OCI-LY3 (cell line): ENCODE measurements around the gene ZNF555.

Experiments used
- H2AFZ ChIP-seq: fragments of 200-600, 300-600 bp; shearing (Covaris generic); 2 replicates; pipeline ENCODE4 v1.6.0; 2014; ENCODE audit warnings: antibody characterized with exemption, low read depth, low read length
- H3K27ac ChIP-seq: fragments of 200-600, 300-600 bp; sonication (generic); 2 replicates; pipeline ENCODE4 v1.5.1; 2014; ENCODE audit warnings: mild to moderate bottlenecking, low read length, moderate library complexity, mixed read lengths
- H3K27me3 ChIP-seq: fragments of 200-600, 300-600 bp; sonication (generic); 2 replicates; pipeline ENCODE4 v1.6.1; 2014; ENCODE audit warnings: low read depth, low read length, mixed read lengths
- H3K36me3 ChIP-seq: fragments of 200-600, 300-600 bp; sonication (generic); replicated peaks from 2 replicates; pipeline ENCODE3; 2014; ENCODE audit warnings: low read depth, low read length, mixed read lengths
- H3K4me1 ChIP-seq: fragments of 300-600, 200-600 bp; sonication (generic); 2 replicates; pipeline ENCODE4 v1.6.1; 2014; ENCODE audit warnings: low read length, mixed read lengths
- H3K4me2 ChIP-seq: fragments of 200-600, 300-600 bp; sonication (generic); 2 replicates; pipeline ENCODE4 v1.6.1; 2014; ENCODE audit warnings: low read length, mixed read lengths
- H3K4me3 ChIP-seq: fragments of 300-600, 200-600 bp; sonication (generic); 2 replicates; pipeline ENCODE4 v1.5.1; 2014; ENCODE audit warnings: antibody characterized with exemption, mild to moderate bottlenecking, low read length, moderate library complexity
- H3K79me2 ChIP-seq: fragments of 300-600, 200-600 bp; shearing (Covaris generic); 2 replicates; pipeline ENCODE4 v1.6.1; 2014; ENCODE audit warnings: mild to moderate bottlenecking, low read length, mixed read lengths
- H3K9ac ChIP-seq: fragments of 300-600, 200-600 bp; shearing (Covaris generic); 2 replicates; pipeline ENCODE4 v1.6.0; 2014; ENCODE audit warnings: mild to moderate bottlenecking, low read length, moderate library complexity
- H3K9me3 ChIP-seq: fragments of 200-600, 300-600 bp; shearing (Covaris generic); 2 replicates; pipeline ENCODE4 v1.6.1; 2014; ENCODE audit warnings: low read length, mixed read lengths; ENCODE audit not compliant: insufficient read depth
- H4K20me1 ChIP-seq: fragments of 200-600, 300-600 bp; sonication (generic); 2 replicates; pipeline ENCODE4 v1.6.1; 2016; ENCODE audit warnings: low read length, mixed read lengths; ENCODE audit not compliant: insufficient read depth
- CTCF ChIP-seq: fragments of 200-600, 300-600 bp; sonication (generic); IDR thresholded peaks from 2 replicates; pipeline ENCODE4 v1.5.1; 2014; ENCODE audit warnings: antibody characterized with exemption, low read length, low read depth
- EZH2phosphoT487 ChIP-seq: fragments of 200-600 bp; shearing (Covaris generic); IDR thresholded peaks from 2 replicates; pipeline ENCODE4 v1.6.1; 2018; ENCODE audit warnings: antibody characterized with exemption, mixed run types, low read depth

ZNF555 gene

GRCh38 chr19:2827022-2827421 is 14.3 kb upstream of the ZNF555 start:
- no peak overlapping the region for H3K4me2 ChIP-seq
- no peak overlapping the region for H3K4me3 ChIP-seq
- H3K9me3 ChIP-seq: peaks cover 12% of the 10 kb centered on the region; the same call in 1 of the 2 replicates
- no peaks in the 10 kb centered on the region for H3K79me2 ChIP-seq
- H3K27me3 ChIP-seq: no peaks in the 10 kb centered on the region
- no peak overlapping the region for H2AFZ ChIP-seq
- H3K9ac ChIP-seq: no peak overlapping the region
- TF ChIP-seq EZH2phosphoT487: no peak
- no peak for TF ChIP-seq CTCF
- no peaks in the 10 kb centered on the region for H4K20me1 ChIP-seq
- H3K36me3 ChIP-seq: peaks cover 21% of the 10 kb centered on the region
- no peak overlapping the region for H3K27ac ChIP-seq
- H3K4me1 ChIP-seq: no peaks in the 10 kb centered on the region

GRCh38 chr19:2827840-2828489 is 13.3 kb upstream of the ZNF555 start:
- TF ChIP-seq EZH2phosphoT487: no peak
- H3K27me3 ChIP-seq: no peaks in the 10 kb centered on the region
- no peaks in the 10 kb centered on the region for H3K4me1 ChIP-seq
- no peak overlapping the region for H2AFZ ChIP-seq
- H3K36me3 ChIP-seq: peaks cover 29% of the 10 kb centered on the region
- no peaks in the 10 kb centered on the region for H4K20me1 ChIP-seq
- H3K79me2 ChIP-seq: no peaks in the 10 kb centered on the region
- H3K9ac ChIP-seq: no peak overlapping the region
- no peak overlapping the region for H3K27ac ChIP-seq
- no peak overlapping the region for H3K4me3 ChIP-seq
- H3K9me3 ChIP-seq: peaks cover 22% of the 10 kb centered on the region; the same call in 1 of the 2 replicates
- H3K4me2 ChIP-seq: no peak overlapping the region

DNA sequence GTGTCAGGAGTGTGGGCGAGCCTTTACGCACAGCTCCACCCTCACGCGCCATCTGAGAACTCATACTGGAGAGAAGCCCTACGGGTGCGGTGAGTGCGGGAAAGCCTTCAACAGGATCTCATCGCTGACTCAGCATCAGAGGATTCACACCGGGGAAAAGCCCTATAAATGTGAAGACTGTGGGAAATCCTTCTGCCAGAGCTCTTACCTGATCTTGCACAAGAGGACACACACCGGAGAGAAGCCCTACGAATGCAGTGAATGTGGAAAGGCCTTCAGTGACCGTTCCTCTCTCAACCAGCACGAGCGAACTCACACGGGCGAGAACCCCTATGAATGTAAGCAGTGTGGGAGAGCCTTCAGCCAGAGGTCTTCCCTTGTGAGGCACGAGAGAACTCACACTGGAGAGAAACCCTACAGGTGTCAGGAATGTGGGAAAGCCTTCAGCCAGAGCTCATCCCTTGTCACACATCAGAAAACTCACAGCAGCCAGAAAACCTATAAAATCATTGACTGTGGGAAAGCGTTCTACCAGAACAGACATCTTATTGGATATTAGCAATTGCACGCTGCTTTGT is 6.9 kb upstream of the ZNF555 start:
- H3K27ac ChIP-seq: no peak overlapping the region
- no peak for TF ChIP-seq EZH2phosphoT487
- TF ChIP-seq CTCF: no peak
- peaks cover 38% of the 10 kb centered on the region for H3K36me3 ChIP-seq
- H3K27me3 ChIP-seq: no peaks in the 10 kb centered on the region
- no peak overlapping the region for H3K9ac ChIP-seq
- peaks cover 39% of the 10 kb centered on the region for H3K9me3 ChIP-seq
- H3K4me1 ChIP-seq: no peaks in the 10 kb centered on the region
- no peaks in the 10 kb centered on the region for H4K20me1 ChIP-seq
- H2AFZ ChIP-seq: no peak overlapping the region
- no peak overlapping the region for H3K4me3 ChIP-seq
- H3K4me2 ChIP-seq: no peak overlapping the region
- no peaks in the 10 kb centered on the region for H3K79me2 ChIP-seq

- peaks cover 7% of the 10 kb centered on the region for H3K79me2 ChIP-seq
- H4K20me1 ChIP-seq: no peaks in the 10 kb centered on the region
- no peak overlapping the region for H3K9ac ChIP-seq
- H3K4me2 ChIP-seq: no peak overlapping the region
- H3K4me1 ChIP-seq: peaks cover 5% of the 10 kb centered on the region
- no peak for TF ChIP-seq EZH2phosphoT487
- no peak for TF ChIP-seq CTCF
- no peak overlapping the region for H3K27ac ChIP-seq
- H2AFZ ChIP-seq: no peak overlapping the region
- H3K27me3 ChIP-seq: no peaks in the 10 kb centered on the region
- H3K36me3 ChIP-seq: peaks cover 32% of the 10 kb centered on the region
- H3K9me3 ChIP-seq: peaks cover 34% of the 10 kb centered on the region
- H3K4me3 ChIP-seq: no peak overlapping the region
Measured at GRCh38 chr19:2837430-2837829, 3.8 kb upstream of the ZNF555 start.
